ENCODE results near the gene IFT43.
A peak's percentile ranks its signal among the peaks of the same experiment; 100 is the strongest.

IFT43 gene

GRCh38 chr14:76089575-76089974, 104.0 kb downstream of the IFT43 start:
- no peak for DNase-seq (ENCODE audit: low read depth)
- no peak overlapping the region for H3K4me3 ChIP-seq (ENCODE audit: low read depth, low read length)
- TF ChIP-seq CTCF (conservative IDR thresholded peaks at IDR 0.05; ENCODE audit: low read depth, low read length): no peak

- no peak overlapping the region for H3K4me3 ChIP-seq (ENCODE audit: low read depth, low read length)
- TF ChIP-seq CTCF (conservative IDR thresholded peaks at IDR 0.05; ENCODE audit: low read depth, low read length): peak; percentile 40
- peak; percentile 22 for DNase-seq (ENCODE audit: low read depth)
Observed at GRCh38 chr14:76090616-76091391, 105.2 kb downstream of the IFT43 start.

- TF ChIP-seq CTCF (conservative IDR thresholded peaks at IDR 0.05; ENCODE audit: low read depth, low read length): no peak
- no peak for DNase-seq (ENCODE audit: low read depth)
- H3K4me3 ChIP-seq (ENCODE audit: low read depth, low read length): no peak overlapping the region
Observed at GRCh38 chr14:76093077-76093476, 107.5 kb downstream of the IFT43 start.

GRCh38 chr14:76096257-76096656, 110.7 kb downstream of the IFT43 start:
- no peak for TF ChIP-seq CTCF (conservative IDR thresholded peaks at IDR 0.05; ENCODE audit: low read depth, low read length)
- DNase-seq (ENCODE audit: low read depth): no peak
- H3K4me3 ChIP-seq (ENCODE audit: low read depth, low read length): no peak overlapping the region

GRCh38 chr14:76097547-76097946, 112.0 kb downstream of the IFT43 start:
- TF ChIP-seq CTCF (conservative IDR thresholded peaks at IDR 0.05; ENCODE audit: low read depth, low read length): no peak
- no peak for DNase-seq (ENCODE audit: low read depth)

GRCh38 chr14:76098047-76098446, 112.5 kb downstream of the IFT43 start:
- DNase-seq (ENCODE audit: low read depth): no peak
- no peak for TF ChIP-seq CTCF (conservative IDR thresholded peaks at IDR 0.05; ENCODE audit: low read depth, low read length)
- no peak overlapping the region for H3K4me3 ChIP-seq (ENCODE audit: low read depth, low read length)

More at GRCh38 chr14:76097547-76097946, 112.0 kb downstream of the IFT43 start:
- H3K4me3 ChIP-seq (ENCODE audit: low read depth, low read length): no peak overlapping the region
